Measurements from ENCODE around the gene KPNA3. TPM values are rescaled to one million over a fixed set of nuclear protein-coding genes. Genes with fewer than 3 reads are reported as not detected.

The KPNA3 gene
- total RNA-seq, 1 experiment from 2014 or later = 54.3 TPM

GRCh38 chr13:49690133-49690994 is 102.1 kb downstream of the KPNA3 start:
- Histone ChIP-seq H3K4me3 (peak overlapping the region; percentile 72), H3K27ac (peak overlapping the region; percentile 68), H3K4me1 (no peaks in the 10 kb centered on the region), H3K27me3 (no peaks in the 10 kb centered on the region), H3K9me3 (replicated peaks) (no peaks in the 10 kb centered on the region), H3K36me3 (peaks cover 3% of the 10 kb centered on the region; the same call in 1 of the 2 replicates)
- peak; percentile 13 to 48 for DNase-seq

GRCh38 chr13:49683489-49683888 is 109.0 kb downstream of the KPNA3 start:
- Histone ChIP-seq H3K27me3 (no peaks in the 10 kb centered on the region), H3K36me3 (peaks cover 11% of the 10 kb centered on the region), H3K4me1 (no peaks in the 10 kb centered on the region; the same call in 1 of the 2 replicates), H3K9me3 (replicated peaks) (no peaks in the 10 kb centered on the region), H3K4me3 (no peak overlapping the region), H3K27ac (no peak overlapping the region)
- DNase-seq = no peak

GRCh38 chr13:49681842-49682435 is 110.5 kb downstream of the KPNA3 start:
- peak; percentile 14 to 44 for DNase-seq
- Histone ChIP-seq H3K9me3 (replicated peaks) (no peaks in the 10 kb centered on the region), H3K4me3 (no peak overlapping the region), H3K4me1 (no peaks in the 10 kb centered on the region; the same call in 1 of the 2 replicates), H3K36me3 (peaks cover 9% of the 10 kb centered on the region; the same call in 1 of the 2 replicates), H3K27ac (no peak overlapping the region), H3K27me3 (no peaks in the 10 kb centered on the region)

GRCh38 chr13:49679246-49679645 is 113.2 kb downstream of the KPNA3 start:
- Histone ChIP-seq H3K36me3 (peaks cover 12% of the 10 kb centered on the region; the same call in 1 of the 2 replicates), H3K27ac (no peak overlapping the region), H3K27me3 (no peaks in the 10 kb centered on the region), H3K4me3 (no peak overlapping the region), H3K9me3 (replicated peaks) (no peaks in the 10 kb centered on the region), H3K4me1 (no peaks in the 10 kb centered on the region; the same call in 1 of the 2 replicates)
- DNase-seq = no peak

GRCh38 chr13:49678191-49678914 is 114.1 kb downstream of the KPNA3 start:
- H3K4me1 ChIP-seq = no peaks in the 10 kb centered on the region; the same call in 1 of the 2 replicates
- no peak for DNase-seq
- no peak overlapping the region for H3K4me3 ChIP-seq
- H3K27ac ChIP-seq = no peak overlapping the region
- H3K27me3 ChIP-seq = no peaks in the 10 kb centered on the region
- peaks cover 12% of the 10 kb centered on the region; the same call in 1 of the 2 replicates for H3K36me3 ChIP-seq
- no peaks in the 10 kb centered on the region for H3K9me3 ChIP-seq (replicated peaks)

- Histone ChIP-seq H3K27me3 (no peaks in the 10 kb centered on the region), H3K4me3 (no peak overlapping the region), H3K27ac (no peak overlapping the region), H3K36me3 (peaks cover 14% of the 10 kb centered on the region; the same call in 1 of the 2 replicates), H3K9me3 (replicated peaks) (no peaks in the 10 kb centered on the region), H3K4me1 (no peaks in the 10 kb centered on the region; the same call in 1 of the 2 replicates)
- DNase-seq = no peak
Measured at GRCh38 chr13:49676581-49677298, 115.7 kb downstream of the KPNA3 start.

GRCh38 chr13:49670828-49671227 is 121.7 kb downstream of the KPNA3 start:
- H3K27me3 ChIP-seq = no peaks in the 10 kb centered on the region
- H3K4me1 ChIP-seq = no peaks in the 10 kb centered on the region
- no peak for DNase-seq
- no peak overlapping the region for H3K27ac ChIP-seq
- no peaks in the 10 kb centered on the region for H3K9me3 ChIP-seq (replicated peaks)
- no peak overlapping the region for H3K4me3 ChIP-seq
- peaks cover 13% of the 10 kb centered on the region; the same call in 1 of the 2 replicates for H3K36me3 ChIP-seq

GRCh38 chr13:49669735-49670309 is 122.7 kb downstream of the KPNA3 start:
- Histone ChIP-seq H3K9me3 (replicated peaks) (no peaks in the 10 kb centered on the region), H3K4me3 (no peak overlapping the region), H3K27ac (no peak overlapping the region), H3K27me3 (no peaks in the 10 kb centered on the region), H3K4me1 (no peaks in the 10 kb centered on the region), H3K36me3 (peaks cover 10% of the 10 kb centered on the region; the same call in 1 of the 2 replicates)
- peak; percentile 62 to 84 for DNase-seq

- DNase-seq = no peak
- no peak overlapping the region for H3K4me3 ChIP-seq
Measured at GRCh38 chr13:49667773-49668172, 124.7 kb downstream of the KPNA3 start.

GRCh38 chr13:49664606-49665005 is 127.9 kb downstream of the KPNA3 start:
- Histone ChIP-seq H3K9me3 (replicated peaks) (no peaks in the 10 kb centered on the region), H3K27ac (no peak overlapping the region), H3K36me3 (peaks cover 21% of the 10 kb centered on the region), H3K27me3 (no peaks in the 10 kb centered on the region), H3K4me1 (no peaks in the 10 kb centered on the region), H3K4me3 (no peak overlapping the region)
- DNase-seq = no peak

More at GRCh38 chr13:49667773-49668172, 124.7 kb downstream of the KPNA3 start:
- H3K4me1 ChIP-seq = no peaks in the 10 kb centered on the region
- no peak overlapping the region for H3K27ac ChIP-seq
- H3K36me3 ChIP-seq = peaks cover 8% of the 10 kb centered on the region; the same call in 1 of the 2 replicates
- no peaks in the 10 kb centered on the region for H3K9me3 ChIP-seq (replicated peaks)
- H3K27me3 ChIP-seq = no peaks in the 10 kb centered on the region

- no peaks in the 10 kb centered on the region for H3K27me3 ChIP-seq
- peaks cover 6% of the 10 kb centered on the region for H3K4me1 ChIP-seq
- H3K27ac ChIP-seq = no peak overlapping the region
- H3K4me3 ChIP-seq = no peak overlapping the region
- no peaks in the 10 kb centered on the region for H3K9me3 ChIP-seq (replicated peaks)
- DNase-seq = no peak
- peaks cover 13% of the 10 kb centered on the region for H3K36me3 ChIP-seq
Measured at GRCh38 chr13:49657241-49657641, 135.2 kb downstream of the KPNA3 start.

- peaks cover 6% of the 10 kb centered on the region for H3K4me1 ChIP-seq
- H3K27me3 ChIP-seq = no peaks in the 10 kb centered on the region
- no peak overlapping the region for H3K4me3 ChIP-seq
- H3K36me3 ChIP-seq = peaks cover 7% of the 10 kb centered on the region; the same call in 1 of the 2 replicates
- H3K9me3 ChIP-seq (replicated peaks) = no peaks in the 10 kb centered on the region
- no peak for DNase-seq
- no peak overlapping the region for H3K27ac ChIP-seq
Measured at GRCh38 chr13:49655906-49656305, 136.6 kb downstream of the KPNA3 start.

GRCh38 chr13:49654011-49654410 is 138.5 kb downstream of the KPNA3 start:
- no peaks in the 10 kb centered on the region for H3K9me3 ChIP-seq (replicated peaks)
- no peak overlapping the region for H3K27ac ChIP-seq
- no peaks in the 10 kb centered on the region for H3K27me3 ChIP-seq
- no peak for DNase-seq
- no peak overlapping the region for H3K4me3 ChIP-seq
- peaks cover 6% of the 10 kb centered on the region for H3K4me1 ChIP-seq
- no peaks in the 10 kb centered on the region for H3K36me3 ChIP-seq

- Histone ChIP-seq H3K27me3 (no peaks in the 10 kb centered on the region), H3K36me3 (no peaks in the 10 kb centered on the region), H3K27ac (no peak overlapping the region), H3K4me1 (peaks cover 6% of the 10 kb centered on the region), H3K9me3 (replicated peaks) (no peaks in the 10 kb centered on the region), H3K4me3 (no peak overlapping the region)
- DNase-seq = no peak
Measured at GRCh38 chr13:49653478-49653877, 139.0 kb downstream of the KPNA3 start.

Data from SJCRH30 (cell line).